ENCODE measurements around the gene ATP2B3. TPM values are rescaled to one million over a fixed set of nuclear protein-coding genes. Genes with fewer than 3 reads are reported as not detected.

The ATP2B3 gene
- total and polyA plus RNA-seq, 8 donors, result 0.03 to 0.12 (median 0.04) TPM; not detected in 2

- WGBS, 2 donors, result 75 to 84% methylated on average over 9 of the region's 9 CpGs
- ATAC-seq (no peak), FAIRE-seq (no peak), DNase-seq (no peak)
- H3K27ac ChIP-seq, result no peak overlapping the region
- H3K36me3 ChIP-seq, result no peaks in the 10 kb centered on the region
- no peak overlapping the region for H3K4me3 ChIP-seq
- H3K27me3 ChIP-seq, result peaks cover 0 to 8% (median 3%) of the 10 kb centered on the region in 4 donors
- H3K9me3 ChIP-seq, result no peaks in the 10 kb centered on the region
- no peaks in the 10 kb centered on the region for H3K4me1 ChIP-seq
- TF ChIP-seq, protein P1, sequence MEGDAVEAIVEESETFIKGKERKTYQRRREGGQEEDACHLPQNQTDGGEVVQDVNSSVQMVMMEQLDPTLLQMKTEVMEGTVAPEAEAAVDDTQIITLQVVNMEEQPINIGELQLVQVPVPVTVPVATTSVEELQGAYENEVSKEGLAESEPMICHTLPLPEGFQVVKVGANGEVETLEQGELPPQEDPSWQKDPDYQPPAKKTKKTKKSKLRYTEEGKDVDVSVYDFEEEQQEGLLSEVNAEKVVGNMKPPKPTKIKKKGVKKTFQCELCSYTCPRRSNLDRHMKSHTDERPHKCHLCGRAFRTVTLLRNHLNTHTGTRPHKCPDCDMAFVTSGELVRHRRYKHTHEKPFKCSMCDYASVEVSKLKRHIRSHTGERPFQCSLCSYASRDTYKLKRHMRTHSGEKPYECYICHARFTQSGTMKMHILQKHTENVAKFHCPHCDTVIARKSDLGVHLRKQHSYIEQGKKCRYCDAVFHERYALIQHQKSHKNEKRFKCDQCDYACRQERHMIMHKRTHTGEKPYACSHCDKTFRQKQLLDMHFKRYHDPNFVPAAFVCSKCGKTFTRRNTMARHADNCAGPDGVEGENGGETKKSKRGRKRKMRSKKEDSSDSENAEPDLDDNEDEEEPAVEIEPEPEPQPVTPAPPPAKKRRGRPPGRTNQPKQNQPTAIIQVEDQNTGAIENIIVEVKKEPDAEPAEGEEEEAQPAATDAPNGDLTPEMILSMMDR (IDR thresholded peaks at IDR 0.05), result no peak
- intact Hi-C loops (cut with DNase I), result no loop called here
These were observed 3.2 kb upstream of the ATP2B3 start for GRCh38 chrX:153514259-153514658.

- peaks cover 0 to 13% (median 3%) of the 10 kb centered on the region in 4 donors for H3K27me3 ChIP-seq
- DNase-seq (no peak), FAIRE-seq (no peak)
These were observed 2.0 kb upstream of the ATP2B3 start for GRCh38 chrX:153515435-153515834.

DNA sequence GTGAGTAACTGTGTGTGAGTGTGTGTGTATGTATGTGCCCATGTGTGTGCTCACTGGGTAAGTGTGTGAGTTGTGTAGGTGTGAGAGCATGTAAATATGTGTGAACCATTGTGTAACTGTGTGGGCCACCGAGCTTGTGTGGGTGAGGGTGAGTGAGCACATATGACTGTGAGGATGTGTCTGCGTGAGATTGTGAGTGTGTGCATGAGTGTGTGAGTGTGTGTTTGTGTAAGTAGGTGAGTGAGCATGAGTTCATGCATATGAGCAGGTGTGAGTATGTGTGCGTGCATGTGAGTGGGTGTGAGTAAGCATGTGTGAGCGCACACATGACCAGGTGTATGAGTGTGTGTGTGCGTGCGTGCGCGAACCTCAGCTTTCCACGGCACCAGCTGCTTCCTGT lies 1.4 kb upstream of the ATP2B3 start:
- DNase-seq, result no peak
- intact Hi-C loops (cut with DNase I), result no loop called here
- H3K27me3 ChIP-seq, result peaks cover 0 to 13% (median 3%) of the 10 kb centered on the region in 4 donors

More at GRCh38 chrX:153515435-153515834, 2.0 kb upstream of the ATP2B3 start:
- ATAC-seq, result no peak
- Histone ChIP-seq H3K9me3 (no peaks in the 10 kb centered on the region), H3K36me3 (no peaks in the 10 kb centered on the region), H3K27ac (no peak overlapping the region), H3K4me1 (no peaks in the 10 kb centered on the region), H3K4me3 (no peak overlapping the region)
- TF ChIP-seq, protein P1 (IDR thresholded peaks at IDR 0.05), result no peak
- WGBS, 2 donors, result 68 to 73% methylated on average over 8 of the region's 8 CpGs
- intact Hi-C loops (cut with DNase I), result no loop called here

GRCh38 chrX:153517946-153518834 lies 748 bp downstream of the ATP2B3 start:
- no peaks in the 10 kb centered on the region for H3K36me3 ChIP-seq
- FAIRE-seq, result no peak
- intact Hi-C loops (cut with DNase I), result no loop called here
- no peak for ATAC-seq
- no peak overlapping the region for H3K27ac ChIP-seq
- TF ChIP-seq, protein P1 (IDR thresholded peaks at IDR 0.05), result no peak
- no peaks in the 10 kb centered on the region for H3K9me3 ChIP-seq
- no peak for DNase-seq
- no peak overlapping the region for H3K4me3 ChIP-seq
- WGBS, 2 donors, result 3 to 34% methylated on average over 21 to 70 of the region's 70 CpGs
- peaks cover 0 to 26% (median 3%) of the 10 kb centered on the region in 4 donors for H3K27me3 ChIP-seq
- no peaks in the 10 kb centered on the region for H3K4me1 ChIP-seq

More for the DNA sequence above, 1.4 kb upstream of the ATP2B3 start:
- TF ChIP-seq, protein P1 (IDR thresholded peaks at IDR 0.05), result no peak
- FAIRE-seq (no peak), ATAC-seq (no peak)
- no peaks in the 10 kb centered on the region for H3K4me1 ChIP-seq
- no peak overlapping the region for H3K4me3 ChIP-seq
- H3K9me3 ChIP-seq, result no peaks in the 10 kb centered on the region
- 84 to 88% methylated on average over 9 of the region's 9 CpGs for WGBS, 2 donors
- H3K27ac ChIP-seq, result no peak overlapping the region
- no peaks in the 10 kb centered on the region for H3K36me3 ChIP-seq
